Measurements from ENCODE around the gene ZFAND2A. TPM values are rescaled to one million over a fixed set of nuclear protein-coding genes. Genes with fewer than 3 reads are reported as not detected.

The ZFAND2A gene
- total and polyA plus RNA-seq, 2 of the 8 experiments (the other 6 are each of a cell fraction or from before 2014, with no cell fraction given) = 16.6 to 20.3 TPM

DNA sequence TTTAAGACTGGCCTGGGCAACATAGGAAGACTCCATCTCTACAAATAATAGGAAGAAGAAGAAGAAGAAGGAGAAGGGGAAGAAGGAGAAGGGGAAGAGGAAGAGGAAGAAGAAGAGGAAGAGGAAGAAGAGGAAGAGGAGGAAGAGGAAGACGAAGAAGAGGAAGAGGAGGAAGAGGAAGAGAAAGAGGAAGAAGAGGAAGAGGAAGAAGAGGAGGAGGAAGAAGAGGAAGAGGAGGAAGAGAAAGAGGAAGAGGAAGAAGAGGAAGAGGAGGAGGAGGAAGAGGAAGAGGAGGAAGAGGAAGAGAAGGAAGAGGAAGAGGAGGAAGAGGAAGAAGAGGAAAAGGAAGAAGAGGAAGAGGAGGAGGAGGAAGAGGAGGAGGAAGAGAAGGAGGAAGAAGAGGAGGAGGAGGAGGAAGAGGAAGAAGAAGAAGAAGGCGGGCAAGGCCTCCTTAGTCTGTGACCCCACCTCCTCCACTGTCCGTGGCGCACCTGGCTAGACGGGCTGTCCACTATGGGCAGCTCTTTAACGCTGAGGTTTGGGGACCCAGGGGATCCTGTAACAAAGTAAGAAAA, 28.8 kb upstream of the ZFAND2A start (continued):
- TF ChIP-seq, protein P1, sequence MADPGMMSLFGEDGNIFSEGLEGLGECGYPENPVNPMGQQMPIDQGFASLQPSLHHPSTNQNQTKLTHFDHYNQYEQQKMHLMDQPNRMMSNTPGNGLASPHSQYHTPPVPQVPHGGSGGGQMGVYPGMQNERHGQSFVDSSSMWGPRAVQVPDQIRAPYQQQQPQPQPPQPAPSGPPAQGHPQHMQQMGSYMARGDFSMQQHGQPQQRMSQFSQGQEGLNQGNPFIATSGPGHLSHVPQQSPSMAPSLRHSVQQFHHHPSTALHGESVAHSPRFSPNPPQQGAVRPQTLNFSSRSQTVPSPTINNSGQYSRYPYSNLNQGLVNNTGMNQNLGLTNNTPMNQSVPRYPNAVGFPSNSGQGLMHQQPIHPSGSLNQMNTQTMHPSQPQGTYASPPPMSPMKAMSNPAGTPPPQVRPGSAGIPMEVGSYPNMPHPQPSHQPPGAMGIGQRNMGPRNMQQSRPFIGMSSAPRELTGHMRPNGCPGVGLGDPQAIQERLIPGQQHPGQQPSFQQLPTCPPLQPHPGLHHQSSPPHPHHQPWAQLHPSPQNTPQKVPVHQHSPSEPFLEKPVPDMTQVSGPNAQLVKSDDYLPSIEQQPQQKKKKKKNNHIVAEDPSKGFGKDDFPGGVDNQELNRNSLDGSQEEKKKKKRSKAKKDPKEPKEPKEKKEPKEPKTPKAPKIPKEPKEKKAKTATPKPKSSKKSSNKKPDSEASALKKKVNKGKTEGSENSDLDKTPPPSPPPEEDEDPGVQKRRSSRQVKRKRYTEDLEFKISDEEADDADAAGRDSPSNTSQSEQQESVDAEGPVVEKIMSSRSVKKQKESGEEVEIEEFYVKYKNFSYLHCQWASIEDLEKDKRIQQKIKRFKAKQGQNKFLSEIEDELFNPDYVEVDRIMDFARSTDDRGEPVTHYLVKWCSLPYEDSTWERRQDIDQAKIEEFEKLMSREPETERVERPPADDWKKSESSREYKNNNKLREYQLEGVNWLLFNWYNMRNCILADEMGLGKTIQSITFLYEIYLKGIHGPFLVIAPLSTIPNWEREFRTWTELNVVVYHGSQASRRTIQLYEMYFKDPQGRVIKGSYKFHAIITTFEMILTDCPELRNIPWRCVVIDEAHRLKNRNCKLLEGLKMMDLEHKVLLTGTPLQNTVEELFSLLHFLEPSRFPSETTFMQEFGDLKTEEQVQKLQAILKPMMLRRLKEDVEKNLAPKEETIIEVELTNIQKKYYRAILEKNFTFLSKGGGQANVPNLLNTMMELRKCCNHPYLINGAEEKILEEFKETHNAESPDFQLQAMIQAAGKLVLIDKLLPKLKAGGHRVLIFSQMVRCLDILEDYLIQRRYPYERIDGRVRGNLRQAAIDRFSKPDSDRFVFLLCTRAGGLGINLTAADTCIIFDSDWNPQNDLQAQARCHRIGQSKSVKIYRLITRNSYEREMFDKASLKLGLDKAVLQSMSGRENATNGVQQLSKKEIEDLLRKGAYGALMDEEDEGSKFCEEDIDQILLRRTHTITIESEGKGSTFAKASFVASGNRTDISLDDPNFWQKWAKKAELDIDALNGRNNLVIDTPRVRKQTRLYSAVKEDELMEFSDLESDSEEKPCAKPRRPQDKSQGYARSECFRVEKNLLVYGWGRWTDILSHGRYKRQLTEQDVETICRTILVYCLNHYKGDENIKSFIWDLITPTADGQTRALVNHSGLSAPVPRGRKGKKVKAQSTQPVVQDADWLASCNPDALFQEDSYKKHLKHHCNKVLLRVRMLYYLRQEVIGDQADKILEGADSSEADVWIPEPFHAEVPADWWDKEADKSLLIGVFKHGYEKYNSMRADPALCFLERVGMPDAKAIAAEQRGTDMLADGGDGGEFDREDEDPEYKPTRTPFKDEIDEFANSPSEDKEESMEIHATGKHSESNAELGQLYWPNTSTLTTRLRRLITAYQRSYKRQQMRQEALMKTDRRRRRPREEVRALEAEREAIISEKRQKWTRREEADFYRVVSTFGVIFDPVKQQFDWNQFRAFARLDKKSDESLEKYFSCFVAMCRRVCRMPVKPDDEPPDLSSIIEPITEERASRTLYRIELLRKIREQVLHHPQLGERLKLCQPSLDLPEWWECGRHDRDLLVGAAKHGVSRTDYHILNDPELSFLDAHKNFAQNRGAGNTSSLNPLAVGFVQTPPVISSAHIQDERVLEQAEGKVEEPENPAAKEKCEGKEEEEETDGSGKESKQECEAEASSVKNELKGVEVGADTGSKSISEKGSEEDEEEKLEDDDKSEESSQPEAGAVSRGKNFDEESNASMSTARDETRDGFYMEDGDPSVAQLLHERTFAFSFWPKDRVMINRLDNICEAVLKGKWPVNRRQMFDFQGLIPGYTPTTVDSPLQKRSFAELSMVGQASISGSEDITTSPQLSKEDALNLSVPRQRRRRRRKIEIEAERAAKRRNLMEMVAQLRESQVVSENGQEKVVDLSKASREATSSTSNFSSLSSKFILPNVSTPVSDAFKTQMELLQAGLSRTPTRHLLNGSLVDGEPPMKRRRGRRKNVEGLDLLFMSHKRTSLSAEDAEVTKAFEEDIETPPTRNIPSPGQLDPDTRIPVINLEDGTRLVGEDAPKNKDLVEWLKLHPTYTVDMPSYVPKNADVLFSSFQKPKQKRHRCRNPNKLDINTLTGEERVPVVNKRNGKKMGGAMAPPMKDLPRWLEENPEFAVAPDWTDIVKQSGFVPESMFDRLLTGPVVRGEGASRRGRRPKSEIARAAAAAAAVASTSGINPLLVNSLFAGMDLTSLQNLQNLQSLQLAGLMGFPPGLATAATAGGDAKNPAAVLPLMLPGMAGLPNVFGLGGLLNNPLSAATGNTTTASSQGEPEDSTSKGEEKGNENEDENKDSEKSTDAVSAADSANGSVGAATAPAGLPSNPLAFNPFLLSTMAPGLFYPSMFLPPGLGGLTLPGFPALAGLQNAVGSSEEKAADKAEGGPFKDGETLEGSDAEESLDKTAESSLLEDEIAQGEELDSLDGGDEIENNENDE (IDR thresholded peaks at IDR 0.05; ENCODE audit: insufficient replicate concordance, low read length) = no peak
- TF ChIP-seq KDM5A (IDR thresholded peaks at IDR 0.05; ENCODE audit: low read length) (no peak), PHF8 (conservative IDR thresholded peaks at IDR 0.05; ENCODE audit: low read depth, low read length) (no peak), CHD1 (IDR thresholded peaks at IDR 0.05; ENCODE audit: low read depth, low read length) (no peak), CHD2 (IDR thresholded peaks at IDR 0.05; ENCODE audit: low read length) (no peak), RNF2 (IDR thresholded peaks at IDR 0.05; ENCODE audit: borderline replicate concordance, low read depth, low read length, missing control alignments, poor library complexity, severe bottlenecking) (no peak), GABPA (IDR thresholded peaks at IDR 0.05; ENCODE audit: borderline replicate concordance, insufficient read depth, low read length) (no peak)
- TF ChIP-seq, protein P2, sequence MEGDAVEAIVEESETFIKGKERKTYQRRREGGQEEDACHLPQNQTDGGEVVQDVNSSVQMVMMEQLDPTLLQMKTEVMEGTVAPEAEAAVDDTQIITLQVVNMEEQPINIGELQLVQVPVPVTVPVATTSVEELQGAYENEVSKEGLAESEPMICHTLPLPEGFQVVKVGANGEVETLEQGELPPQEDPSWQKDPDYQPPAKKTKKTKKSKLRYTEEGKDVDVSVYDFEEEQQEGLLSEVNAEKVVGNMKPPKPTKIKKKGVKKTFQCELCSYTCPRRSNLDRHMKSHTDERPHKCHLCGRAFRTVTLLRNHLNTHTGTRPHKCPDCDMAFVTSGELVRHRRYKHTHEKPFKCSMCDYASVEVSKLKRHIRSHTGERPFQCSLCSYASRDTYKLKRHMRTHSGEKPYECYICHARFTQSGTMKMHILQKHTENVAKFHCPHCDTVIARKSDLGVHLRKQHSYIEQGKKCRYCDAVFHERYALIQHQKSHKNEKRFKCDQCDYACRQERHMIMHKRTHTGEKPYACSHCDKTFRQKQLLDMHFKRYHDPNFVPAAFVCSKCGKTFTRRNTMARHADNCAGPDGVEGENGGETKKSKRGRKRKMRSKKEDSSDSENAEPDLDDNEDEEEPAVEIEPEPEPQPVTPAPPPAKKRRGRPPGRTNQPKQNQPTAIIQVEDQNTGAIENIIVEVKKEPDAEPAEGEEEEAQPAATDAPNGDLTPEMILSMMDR (IDR thresholded peaks at IDR 0.05; ENCODE audit: control extremely low read depth in 1 of 3, insufficient read depth in 1 of 3, low read depth in 1 of 3, low read length in 3 of 3) = no peak
